Liver (tissue), 3 donors: ENCODE data around the gene SLC30A3.

ENCODE experiments used
- FOXA1 ChIP-seq: IDR thresholded peaks from 2 replicates; pipeline ENCODE4 v1.6.1; 2016; ENCODE audit warnings: antibody characterized with exemption
- JUND ChIP-seq, 2 donors: IDR thresholded peaks; 2 replicates each; pipeline ENCODE4 v1.6.1; 2016; ENCODE audit warnings: antibody characterized with exemption in 2 of 2
- RAD21 ChIP-seq, 2 donors: IDR thresholded peaks; 2 replicates each; pipeline ENCODE4 v1.6.1; 2016; ENCODE audit warnings: antibody characterized with exemption in 2 of 2, mild to moderate bottlenecking in 2 of 2
- SP1 ChIP-seq: IDR thresholded peaks from 2 replicates; pipeline ENCODE4 v1.6.1; 2018; ENCODE audit warnings: antibody characterized with exemption, mild to moderate bottlenecking
- YY1 ChIP-seq: IDR thresholded peaks from 2 replicates; pipeline ENCODE4 v1.6.1; 2016; ENCODE audit warnings: antibody characterized with exemption, mild to moderate bottlenecking
- ZBTB33 ChIP-seq: IDR thresholded peaks from 2 replicates; pipeline ENCODE4 v1.6.1; 2016; ENCODE audit warnings: antibody characterized with exemption
- TF ChIP-seq, protein P1 (sequence below): fragments of 150-350 bp; IDR thresholded peaks from 2 replicates; pipeline ENCODE4 v1.5.1; 2017; ENCODE audit warnings: improper control_type of control experiment, low read depth, low read length; ENCODE audit not compliant: missing input control
- TF ChIP-seq, protein P2 (sequence below): IDR thresholded peaks from 2 replicates; pipeline ENCODE4 v1.6.1; 2016; ENCODE audit warnings: antibody characterized with exemption, mild to moderate bottlenecking
- donor health status: healthy.
- donor health status: healthy.

GRCh38 chr2:27221166-27221565 is 41.7 kb downstream of the SLC30A3 start:
- TF ChIP-seq JUND (IDR thresholded peaks at IDR 0.05) (no peak), ZBTB33 (no peak), SP1 (no peak), RAD21 (IDR thresholded peaks at IDR 0.05) (no peak), YY1 (no peak), FOXA1 (no peak)
- TF ChIP-seq, protein P1, sequence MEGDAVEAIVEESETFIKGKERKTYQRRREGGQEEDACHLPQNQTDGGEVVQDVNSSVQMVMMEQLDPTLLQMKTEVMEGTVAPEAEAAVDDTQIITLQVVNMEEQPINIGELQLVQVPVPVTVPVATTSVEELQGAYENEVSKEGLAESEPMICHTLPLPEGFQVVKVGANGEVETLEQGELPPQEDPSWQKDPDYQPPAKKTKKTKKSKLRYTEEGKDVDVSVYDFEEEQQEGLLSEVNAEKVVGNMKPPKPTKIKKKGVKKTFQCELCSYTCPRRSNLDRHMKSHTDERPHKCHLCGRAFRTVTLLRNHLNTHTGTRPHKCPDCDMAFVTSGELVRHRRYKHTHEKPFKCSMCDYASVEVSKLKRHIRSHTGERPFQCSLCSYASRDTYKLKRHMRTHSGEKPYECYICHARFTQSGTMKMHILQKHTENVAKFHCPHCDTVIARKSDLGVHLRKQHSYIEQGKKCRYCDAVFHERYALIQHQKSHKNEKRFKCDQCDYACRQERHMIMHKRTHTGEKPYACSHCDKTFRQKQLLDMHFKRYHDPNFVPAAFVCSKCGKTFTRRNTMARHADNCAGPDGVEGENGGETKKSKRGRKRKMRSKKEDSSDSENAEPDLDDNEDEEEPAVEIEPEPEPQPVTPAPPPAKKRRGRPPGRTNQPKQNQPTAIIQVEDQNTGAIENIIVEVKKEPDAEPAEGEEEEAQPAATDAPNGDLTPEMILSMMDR: no peak
- TF ChIP-seq, protein P2, sequence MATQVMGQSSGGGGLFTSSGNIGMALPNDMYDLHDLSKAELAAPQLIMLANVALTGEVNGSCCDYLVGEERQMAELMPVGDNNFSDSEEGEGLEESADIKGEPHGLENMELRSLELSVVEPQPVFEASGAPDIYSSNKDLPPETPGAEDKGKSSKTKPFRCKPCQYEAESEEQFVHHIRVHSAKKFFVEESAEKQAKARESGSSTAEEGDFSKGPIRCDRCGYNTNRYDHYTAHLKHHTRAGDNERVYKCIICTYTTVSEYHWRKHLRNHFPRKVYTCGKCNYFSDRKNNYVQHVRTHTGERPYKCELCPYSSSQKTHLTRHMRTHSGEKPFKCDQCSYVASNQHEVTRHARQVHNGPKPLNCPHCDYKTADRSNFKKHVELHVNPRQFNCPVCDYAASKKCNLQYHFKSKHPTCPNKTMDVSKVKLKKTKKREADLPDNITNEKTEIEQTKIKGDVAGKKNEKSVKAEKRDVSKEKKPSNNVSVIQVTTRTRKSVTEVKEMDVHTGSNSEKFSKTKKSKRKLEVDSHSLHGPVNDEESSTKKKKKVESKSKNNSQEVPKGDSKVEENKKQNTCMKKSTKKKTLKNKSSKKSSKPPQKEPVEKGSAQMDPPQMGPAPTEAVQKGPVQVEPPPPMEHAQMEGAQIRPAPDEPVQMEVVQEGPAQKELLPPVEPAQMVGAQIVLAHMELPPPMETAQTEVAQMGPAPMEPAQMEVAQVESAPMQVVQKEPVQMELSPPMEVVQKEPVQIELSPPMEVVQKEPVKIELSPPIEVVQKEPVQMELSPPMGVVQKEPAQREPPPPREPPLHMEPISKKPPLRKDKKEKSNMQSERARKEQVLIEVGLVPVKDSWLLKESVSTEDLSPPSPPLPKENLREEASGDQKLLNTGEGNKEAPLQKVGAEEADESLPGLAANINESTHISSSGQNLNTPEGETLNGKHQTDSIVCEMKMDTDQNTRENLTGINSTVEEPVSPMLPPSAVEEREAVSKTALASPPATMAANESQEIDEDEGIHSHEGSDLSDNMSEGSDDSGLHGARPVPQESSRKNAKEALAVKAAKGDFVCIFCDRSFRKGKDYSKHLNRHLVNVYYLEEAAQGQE: no peak
